Ovary (tissue), 3 donors: ENCODE results near the gene CLECL1.

ENCODE experiments used
- EP300 ChIP-seq: sonication (generic); formaldehyde crosslinking; IDR thresholded peaks from one replicate; pipeline ENCODE4 v1.6.1; 2017; ENCODE audit warnings: antibody characterized with exemption
- POLR2A ChIP-seq: fragments of 450-650 bp; IDR thresholded peaks from one replicate; pipeline ENCODE4 v1.6.1; 2017; ENCODE audit warnings: antibody characterized with exemption, mild to moderate bottlenecking, moderate library complexity
- TF ChIP-seq, protein P1 (sequence below), 3 donors: fragments of 450-650 bp in 2 of 3; fragments of 200-600 bp in 1 of 3; IDR thresholded peaks; one replicate each; pipeline versions ENCODE4 v1.5.1 to v1.8.0; 2016 to 2022; ENCODE audit warnings: antibody characterized with exemption in 3 of 3, mild to moderate bottlenecking in 1 of 3
- donor health status: DM: no; HTN: no; CAD: no.

GRCh38 chr12:9724023-9724422 is 8.9 kb downstream of the CLECL1 start:
- TF ChIP-seq, protein P1, sequence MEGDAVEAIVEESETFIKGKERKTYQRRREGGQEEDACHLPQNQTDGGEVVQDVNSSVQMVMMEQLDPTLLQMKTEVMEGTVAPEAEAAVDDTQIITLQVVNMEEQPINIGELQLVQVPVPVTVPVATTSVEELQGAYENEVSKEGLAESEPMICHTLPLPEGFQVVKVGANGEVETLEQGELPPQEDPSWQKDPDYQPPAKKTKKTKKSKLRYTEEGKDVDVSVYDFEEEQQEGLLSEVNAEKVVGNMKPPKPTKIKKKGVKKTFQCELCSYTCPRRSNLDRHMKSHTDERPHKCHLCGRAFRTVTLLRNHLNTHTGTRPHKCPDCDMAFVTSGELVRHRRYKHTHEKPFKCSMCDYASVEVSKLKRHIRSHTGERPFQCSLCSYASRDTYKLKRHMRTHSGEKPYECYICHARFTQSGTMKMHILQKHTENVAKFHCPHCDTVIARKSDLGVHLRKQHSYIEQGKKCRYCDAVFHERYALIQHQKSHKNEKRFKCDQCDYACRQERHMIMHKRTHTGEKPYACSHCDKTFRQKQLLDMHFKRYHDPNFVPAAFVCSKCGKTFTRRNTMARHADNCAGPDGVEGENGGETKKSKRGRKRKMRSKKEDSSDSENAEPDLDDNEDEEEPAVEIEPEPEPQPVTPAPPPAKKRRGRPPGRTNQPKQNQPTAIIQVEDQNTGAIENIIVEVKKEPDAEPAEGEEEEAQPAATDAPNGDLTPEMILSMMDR (IDR thresholded peaks at IDR 0.05), result no peak
- TF ChIP-seq EP300 (no peak), POLR2A (no peak)
